Aortic smooth muscle cell (primary cell): ENCODE data around the gene LRRC8A. TPM values are rescaled to one million over a fixed set of nuclear protein-coding genes. Genes with fewer than 3 reads are reported as not detected.

ENCODE experiments used
- total RNA-seq: library from RNA; depleted of rRNA; stranded (reverse); fragments of >200 nt; gene quantifications from 2 replicates; pipeline ENCODE4 v1.2.3, GENCODE V29; 2014

Gene LRRC8A
- total RNA-seq: 64.7 and 65.5 TPM in 2 replicates

GRCh38 chr9:128881884-128882676 is at the start of gene LRRC8A, which contains the start of gene KYAT1:
Gene LRRC8A (plus strand): TSS chr9:128882133. CDS start chr9:128907165, 25,032 bp downstream.
Gene KYAT1 (minus strand): TSS chr9:128881950. CDS start chr9:128845405, 36,545 bp downstream.

GRCh38 chr9:128920381-128921058 is 38.6 kb downstream of the LRRC8A start, which contains the start of gene PHYHD1:
Gene PHYHD1 (plus strand): TSS chr9:128920982. CDS start chr9:128922324, 1,342 bp downstream.

GRCh38 chr9:128947527-128948301 is 65.8 kb downstream of the LRRC8A start, which contains the start of the genes DOLK and NUP188:
Gene DOLK (minus strand): TSS chr9:128947603. CDS start chr9:128947303, 300 bp downstream.
Gene NUP188 (plus strand): TSS chr9:128947699. CDS start chr9:128947720, 21 bp downstream.

Other genes starting within 250 kb of the LRRC8A start
- gene DYNC2I2, start 225.3 kb upstream of the LRRC8A start, total RNA-seq: 56.8 and 67.6 TPM in 2 replicates
- gene SET, start 192.9 kb upstream of the LRRC8A start, total RNA-seq: 652 and 693 TPM in 2 replicates
- 2.8 TPM in 2 replicates for gene PKN3, start 179.6 kb upstream of the LRRC8A start, total RNA-seq
- gene ZDHHC12, start 158.0 kb upstream of the LRRC8A start, total RNA-seq: 23.3 and 27.0 TPM in 2 replicates
- 16.4 and 22.1 TPM in 2 replicates for gene ZER1, start 110.2 kb upstream of the LRRC8A start, total RNA-seq
- 10.2 and 10.9 TPM in 2 replicates for gene TBC1D13, start 94.9 kb upstream of the LRRC8A start, total RNA-seq
- 18.5 and 29.1 TPM in 2 replicates for gene ENDOG, start 63.6 kb upstream of the LRRC8A start, total RNA-seq
- gene SPOUT1, start 52.3 kb upstream of the LRRC8A start, total RNA-seq: 9.7 and 12.4 TPM in 2 replicates
- 7.6 and 10.3 TPM in 2 replicates for gene KYAT1, start 183 bp upstream of the LRRC8A start, total RNA-seq
- 5.7 and 9.8 TPM in 2 replicates for gene PHYHD1, start 38.8 kb downstream of the LRRC8A start, total RNA-seq
- 28.4 and 30.3 TPM in 2 replicates for gene DOLK, start 65.5 kb downstream of the LRRC8A start, total RNA-seq
- 28.2 and 44.8 TPM in 2 replicates for gene NUP188, start 65.6 kb downstream of the LRRC8A start, total RNA-seq
- 33.4 and 38.2 TPM in 2 replicates for gene SH3GLB2, start 146.2 kb downstream of the LRRC8A start, total RNA-seq
- gene MIGA2, start 154.5 kb downstream of the LRRC8A start, total RNA-seq: 20.1 and 22.7 TPM in 2 replicates
- gene DOLPP1, start 199.0 kb downstream of the LRRC8A start, total RNA-seq: 8.6 and 8.7 TPM in 2 replicates
- gene CRAT, start 228.7 kb downstream of the LRRC8A start, total RNA-seq: 45.2 and 46.9 TPM in 2 replicates
- gene PTPA, start 229.3 kb downstream of the LRRC8A start, total RNA-seq: 173 and 176 TPM in 2 replicates